ENCODE results near the gene PAN2. TPM values are rescaled to one million over a fixed set of nuclear protein-coding genes. Genes with fewer than 3 reads are reported as not detected.
"Not testable (repeated sequence)": the region's sequence is repeated elsewhere in the genome, so short reads cannot be mapped to it uniquely, and the experiment has no call there.

The PAN2 gene
- total RNA-seq, 1 donor from 2014 or later = 69.6 TPM

DNA sequence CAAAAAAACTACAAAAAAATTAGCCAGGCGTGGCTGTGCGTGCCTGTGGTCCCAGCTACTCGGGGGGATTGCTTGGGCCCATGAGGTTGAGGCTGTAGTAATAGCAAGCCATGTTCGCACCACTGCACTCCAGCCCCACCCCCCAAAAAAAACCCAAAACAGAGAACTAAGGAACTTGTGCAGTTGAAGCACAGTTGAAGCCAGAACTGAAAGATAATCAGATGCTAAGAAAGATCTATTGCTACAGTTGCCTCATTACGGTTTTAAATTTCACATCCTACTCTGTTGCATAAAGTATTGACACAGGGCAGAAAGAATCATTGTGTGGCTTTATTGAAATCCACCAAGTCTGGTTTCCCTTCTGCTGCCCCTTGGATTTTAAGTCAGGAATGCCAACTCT lies 37.5 kb downstream of the PAN2 start:
- H3K9me3 Mint-ChIP-seq = no peaks in the 10 kb centered on the region
- no peak overlapping the region for H3K27ac Mint-ChIP-seq (ENCODE audit: unreplicated experiment)
- no peak for DNase-seq (ENCODE audit: low read depth, low spot score)
- TF ChIP-seq, protein P1, sequence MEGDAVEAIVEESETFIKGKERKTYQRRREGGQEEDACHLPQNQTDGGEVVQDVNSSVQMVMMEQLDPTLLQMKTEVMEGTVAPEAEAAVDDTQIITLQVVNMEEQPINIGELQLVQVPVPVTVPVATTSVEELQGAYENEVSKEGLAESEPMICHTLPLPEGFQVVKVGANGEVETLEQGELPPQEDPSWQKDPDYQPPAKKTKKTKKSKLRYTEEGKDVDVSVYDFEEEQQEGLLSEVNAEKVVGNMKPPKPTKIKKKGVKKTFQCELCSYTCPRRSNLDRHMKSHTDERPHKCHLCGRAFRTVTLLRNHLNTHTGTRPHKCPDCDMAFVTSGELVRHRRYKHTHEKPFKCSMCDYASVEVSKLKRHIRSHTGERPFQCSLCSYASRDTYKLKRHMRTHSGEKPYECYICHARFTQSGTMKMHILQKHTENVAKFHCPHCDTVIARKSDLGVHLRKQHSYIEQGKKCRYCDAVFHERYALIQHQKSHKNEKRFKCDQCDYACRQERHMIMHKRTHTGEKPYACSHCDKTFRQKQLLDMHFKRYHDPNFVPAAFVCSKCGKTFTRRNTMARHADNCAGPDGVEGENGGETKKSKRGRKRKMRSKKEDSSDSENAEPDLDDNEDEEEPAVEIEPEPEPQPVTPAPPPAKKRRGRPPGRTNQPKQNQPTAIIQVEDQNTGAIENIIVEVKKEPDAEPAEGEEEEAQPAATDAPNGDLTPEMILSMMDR (conservative IDR thresholded peaks at IDR 0.05) = no peak
- H3K27me3 Mint-ChIP-seq (ENCODE audit: low read depth) = no peaks in the 10 kb centered on the region
- H3K4me1 Mint-ChIP-seq = peaks cover 39% of the 10 kb centered on the region
- H3K4me3 Mint-ChIP-seq = peak overlapping the region; percentile 23
- no peaks in the 10 kb centered on the region for H3K36me3 Mint-ChIP-seq (ENCODE audit: low read depth)

DNA sequence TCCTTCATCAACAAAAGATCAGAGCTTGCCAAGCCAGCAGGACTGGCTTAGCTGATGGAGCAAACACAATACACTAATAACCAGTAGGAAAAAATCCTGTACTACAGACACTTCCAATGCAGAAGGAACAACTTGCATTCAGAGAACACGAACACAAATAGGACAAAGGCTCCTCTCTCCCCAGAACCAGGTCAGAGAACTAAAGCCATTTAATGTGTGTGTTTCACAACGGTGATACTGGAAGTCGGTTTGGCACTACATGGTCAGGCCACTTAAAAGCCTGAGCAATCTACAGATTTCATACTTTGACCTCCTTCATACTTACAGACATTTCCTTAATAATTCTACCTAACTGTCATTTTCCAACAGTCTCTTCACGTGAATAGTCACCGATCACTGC lies 40.0 kb downstream of the PAN2 start:
- Mint-ChIP-seq H3K27me3 (ENCODE audit: low read depth) (no peaks in the 10 kb centered on the region), H3K27ac (ENCODE audit: unreplicated experiment) (no peak overlapping the region), H3K4me3 (no peak overlapping the region), H3K4me1 (peaks cover 20% of the 10 kb centered on the region), H3K9me3 (no peaks in the 10 kb centered on the region), H3K36me3 (ENCODE audit: low read depth) (no peaks in the 10 kb centered on the region)
- TF ChIP-seq, protein P1 (conservative IDR thresholded peaks at IDR 0.05) = no peak
- DNase-seq (ENCODE audit: low read depth, low spot score) = no peak

DNA sequence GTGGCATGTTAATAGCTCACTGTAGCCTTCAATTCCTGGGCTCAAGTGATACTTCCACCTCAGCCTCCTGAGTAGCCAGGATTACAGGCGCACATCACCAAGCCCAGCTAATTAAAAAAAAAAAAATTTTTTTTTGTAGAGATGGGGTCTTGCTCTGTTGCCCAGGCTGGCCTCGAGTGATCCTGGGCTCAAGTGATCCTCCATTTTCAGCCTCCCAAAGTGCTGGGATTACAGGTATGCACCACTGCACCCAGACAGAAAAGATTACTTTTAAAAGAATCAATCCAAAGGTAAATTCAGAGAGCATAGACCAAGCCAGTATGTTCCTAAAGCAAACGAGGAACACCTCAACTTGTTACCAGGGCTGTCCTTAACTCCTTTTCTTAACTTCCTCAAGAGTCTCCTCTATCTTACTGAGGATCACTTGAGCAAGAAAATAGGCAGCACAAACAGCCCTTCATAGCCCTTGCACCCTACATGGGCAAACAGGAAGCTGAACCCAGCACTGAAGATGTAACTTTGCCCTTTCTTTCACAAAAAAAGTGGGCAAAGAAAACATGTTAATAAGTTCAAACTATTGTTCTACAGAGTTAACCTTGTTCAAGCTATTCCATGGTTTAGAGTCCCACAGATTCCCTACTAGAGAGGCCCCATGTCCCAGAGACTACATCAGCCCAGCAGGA lies 45.0 kb downstream of the PAN2 start:
- no peaks in the 10 kb centered on the region for H3K27me3 Mint-ChIP-seq (ENCODE audit: low read depth)
- no peaks in the 10 kb centered on the region for H3K9me3 Mint-ChIP-seq
- peaks cover 4% of the 10 kb centered on the region for H3K4me1 Mint-ChIP-seq
- no peak overlapping the region for H3K27ac Mint-ChIP-seq (ENCODE audit: unreplicated experiment)
- H3K4me3 Mint-ChIP-seq = no peak overlapping the region
- TF ChIP-seq, protein P1 (conservative IDR thresholded peaks at IDR 0.05) = no peak
- H3K36me3 Mint-ChIP-seq (ENCODE audit: low read depth) = peaks cover 5% of the 10 kb centered on the region
- DNase-seq (ENCODE audit: low read depth, low spot score) = no peak

DNA sequence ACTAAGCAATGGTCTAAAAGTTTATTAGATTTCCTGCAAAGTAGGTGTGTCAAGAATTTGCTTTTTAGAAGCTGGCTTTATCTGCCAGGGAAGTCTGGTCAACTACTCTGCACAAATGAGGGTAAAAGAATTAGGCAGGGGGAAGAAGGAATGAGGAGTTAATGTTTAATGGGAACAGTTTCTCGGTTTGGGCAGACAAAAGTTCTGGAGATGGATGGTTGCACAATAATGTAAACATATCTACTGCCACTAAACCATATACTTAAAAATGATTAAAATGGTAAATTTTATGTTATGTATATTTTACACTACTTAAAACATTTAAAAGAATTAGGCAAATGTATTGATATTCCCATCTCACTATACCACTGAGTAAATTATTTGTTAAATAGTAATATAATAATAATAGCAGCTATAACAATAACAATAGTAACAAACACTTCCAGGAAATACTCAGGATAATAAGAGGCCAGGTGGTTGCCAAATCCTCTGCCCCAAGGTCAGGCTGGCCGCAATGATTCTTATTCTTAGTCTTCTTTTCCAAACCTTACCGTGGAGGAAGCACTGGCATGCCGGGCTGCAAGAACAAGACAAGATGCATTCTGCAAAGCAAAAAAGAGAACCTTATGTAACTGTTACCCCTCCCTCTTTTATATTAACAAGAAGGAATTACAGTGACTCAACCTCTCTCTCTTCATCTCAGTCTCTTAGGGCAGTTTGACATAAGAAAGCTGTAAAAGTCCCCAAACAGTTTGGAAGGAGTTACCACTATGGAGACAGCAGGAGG lies 47.6 kb downstream of the PAN2 start:
- Mint-ChIP-seq H3K4me3 (no peak overlapping the region), H3K27me3 (ENCODE audit: low read depth) (no peaks in the 10 kb centered on the region), H3K9me3 (no peaks in the 10 kb centered on the region), H3K36me3 (ENCODE audit: low read depth) (peaks cover 12% of the 10 kb centered on the region), H3K4me1 (no peaks in the 10 kb centered on the region), H3K27ac (ENCODE audit: unreplicated experiment) (no peak overlapping the region)
- DNase-seq (ENCODE audit: low read depth, low spot score) = no peak
- TF ChIP-seq, protein P1 (conservative IDR thresholded peaks at IDR 0.05) = no peak

DNA sequence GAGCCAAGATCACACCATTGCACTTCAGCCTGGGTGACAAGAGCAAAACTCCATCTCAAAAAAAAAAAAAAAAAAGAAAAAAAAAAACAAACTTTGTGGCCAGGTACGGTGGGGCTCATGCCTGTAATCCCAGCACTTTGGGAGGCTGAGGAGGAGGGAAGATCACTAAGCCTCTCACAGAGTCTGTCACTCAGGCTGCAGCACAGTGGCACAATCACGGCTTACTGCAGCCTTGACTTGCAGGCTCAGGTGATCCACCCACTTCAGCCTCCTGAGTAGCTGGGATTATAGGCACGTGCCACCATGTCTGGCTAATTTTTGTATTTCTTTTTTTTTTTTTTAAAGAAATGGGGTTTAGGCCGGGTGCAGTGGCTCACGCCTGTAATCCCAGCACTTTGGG lies 49.5 kb downstream of the PAN2 start:
- not testable (repeated sequence) for H3K27me3 Mint-ChIP-seq (ENCODE audit: low read depth); H3K27ac Mint-ChIP-seq (ENCODE audit: unreplicated experiment); H3K9me3 Mint-ChIP-seq; H3K4me3 Mint-ChIP-seq; H3K4me1 Mint-ChIP-seq; DNase-seq (ENCODE audit: low read depth, low spot score)
- peaks cover 16% of the 10 kb centered on the region for H3K36me3 Mint-ChIP-seq (ENCODE audit: low read depth)

DNA sequence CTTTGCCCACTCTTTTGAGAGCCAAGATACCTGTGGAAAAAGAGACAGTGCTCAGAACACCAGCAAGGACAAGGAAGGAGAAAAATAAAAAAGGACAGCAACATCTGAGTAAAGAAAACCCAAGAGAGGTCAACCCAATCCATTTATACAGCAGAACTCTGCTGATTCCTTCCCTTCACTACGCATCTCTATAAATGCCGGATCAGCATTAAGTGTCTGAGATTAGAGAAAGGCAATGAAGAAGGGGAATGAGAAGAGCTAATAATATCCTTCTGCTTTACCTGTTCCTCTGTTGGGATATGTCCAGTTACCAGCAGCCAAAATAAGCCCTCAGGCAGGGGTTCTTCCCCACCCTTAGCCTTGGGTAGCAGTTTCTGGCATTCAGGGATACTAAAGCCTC lies 51.2 kb downstream of the PAN2 start:
- peaks cover 20% of the 10 kb centered on the region for H3K36me3 Mint-ChIP-seq (ENCODE audit: low read depth)
- no peaks in the 10 kb centered on the region for H3K9me3 Mint-ChIP-seq
- H3K27me3 Mint-ChIP-seq (ENCODE audit: low read depth) = no peaks in the 10 kb centered on the region
- TF ChIP-seq, protein P1 (conservative IDR thresholded peaks at IDR 0.05) = no peak
- H3K27ac Mint-ChIP-seq (ENCODE audit: unreplicated experiment) = no peak overlapping the region
- H3K4me1 Mint-ChIP-seq = no peaks in the 10 kb centered on the region
- H3K4me3 Mint-ChIP-seq = no peak overlapping the region
- DNase-seq (ENCODE audit: low read depth, low spot score) = no peak

All from neural crest cell (in vitro differentiated cells).